Retinal pigment epithelial cell (primary cell): ENCODE data around the gene SLC9A9.

ENCODE experiments used
- DNase-seq: peaks from one replicate; pipeline ENCODE4 v3.0.0-alpha.2; 2010; ENCODE audit warnings: low read depth
- H3K4me3 ChIP-seq: 2 replicates; pipeline ENCODE4 v1.5.1; 2011; ENCODE audit warnings: mild to moderate bottlenecking, low read length, control low read depth, moderate library complexity
- TF ChIP-seq, protein P1 (sequence below): conservative IDR thresholded peaks from 2 replicates; pipeline ENCODE4 v1.5.1; 2011; ENCODE audit warnings: low read depth, low read length, control low read depth, inconsistent platforms

Gene SLC9A9

DNA sequence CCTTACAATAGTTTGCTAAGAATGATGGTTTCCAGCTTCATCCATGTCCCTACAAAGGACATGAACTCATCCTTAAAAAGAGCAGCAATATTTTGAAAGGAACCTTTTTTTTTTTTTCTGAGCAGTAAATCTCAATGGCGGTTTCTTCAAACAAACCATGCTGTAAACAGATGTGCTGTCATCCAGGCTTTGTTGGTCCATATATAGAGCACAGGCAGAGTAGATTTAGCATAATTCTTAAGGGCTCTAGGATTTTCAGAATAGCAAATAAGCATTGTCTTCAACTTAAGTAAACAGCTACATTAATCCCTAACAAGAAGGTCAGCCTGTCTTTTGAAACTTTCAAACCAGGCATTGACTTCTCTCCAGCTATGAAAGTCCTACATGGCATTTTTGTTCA, 334.2 kb downstream of the SLC9A9 start:
- TF ChIP-seq, protein P1, sequence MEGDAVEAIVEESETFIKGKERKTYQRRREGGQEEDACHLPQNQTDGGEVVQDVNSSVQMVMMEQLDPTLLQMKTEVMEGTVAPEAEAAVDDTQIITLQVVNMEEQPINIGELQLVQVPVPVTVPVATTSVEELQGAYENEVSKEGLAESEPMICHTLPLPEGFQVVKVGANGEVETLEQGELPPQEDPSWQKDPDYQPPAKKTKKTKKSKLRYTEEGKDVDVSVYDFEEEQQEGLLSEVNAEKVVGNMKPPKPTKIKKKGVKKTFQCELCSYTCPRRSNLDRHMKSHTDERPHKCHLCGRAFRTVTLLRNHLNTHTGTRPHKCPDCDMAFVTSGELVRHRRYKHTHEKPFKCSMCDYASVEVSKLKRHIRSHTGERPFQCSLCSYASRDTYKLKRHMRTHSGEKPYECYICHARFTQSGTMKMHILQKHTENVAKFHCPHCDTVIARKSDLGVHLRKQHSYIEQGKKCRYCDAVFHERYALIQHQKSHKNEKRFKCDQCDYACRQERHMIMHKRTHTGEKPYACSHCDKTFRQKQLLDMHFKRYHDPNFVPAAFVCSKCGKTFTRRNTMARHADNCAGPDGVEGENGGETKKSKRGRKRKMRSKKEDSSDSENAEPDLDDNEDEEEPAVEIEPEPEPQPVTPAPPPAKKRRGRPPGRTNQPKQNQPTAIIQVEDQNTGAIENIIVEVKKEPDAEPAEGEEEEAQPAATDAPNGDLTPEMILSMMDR = no peak
- no peak for DNase-seq
- no peak overlapping the region for H3K4me3 ChIP-seq

DNA sequence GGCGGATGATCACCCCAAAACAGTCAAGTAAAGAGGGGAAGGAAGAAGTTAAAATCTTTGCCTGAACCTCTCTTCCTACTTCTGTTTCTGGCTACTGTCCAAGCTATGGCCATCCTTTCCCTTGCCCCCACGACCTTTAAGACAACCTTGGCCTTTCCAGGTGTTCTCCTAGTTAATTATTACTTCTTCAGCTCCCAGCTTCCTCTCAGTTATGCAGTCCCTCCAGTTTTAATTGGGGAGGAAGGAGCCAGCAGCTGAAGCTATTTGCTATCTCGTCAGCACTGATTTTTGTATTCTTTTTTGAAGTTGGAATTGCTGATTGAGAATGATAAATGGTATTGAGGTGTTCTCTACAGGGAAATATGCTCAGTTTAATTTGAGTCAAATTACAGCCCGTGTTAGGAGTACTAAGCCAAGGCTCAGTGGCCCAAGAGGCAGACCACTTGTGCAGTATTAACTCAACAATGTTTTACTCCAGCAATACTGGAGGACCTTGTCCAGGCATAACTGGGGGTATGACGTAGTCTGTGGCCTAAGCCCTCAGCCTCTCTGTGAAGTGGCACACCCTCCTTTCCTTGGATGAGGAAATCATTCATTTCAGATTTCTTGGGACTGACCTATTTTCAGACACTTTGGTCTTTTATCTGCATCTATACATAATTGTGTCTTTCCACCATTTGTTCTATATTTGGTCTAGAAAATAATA, 336.9 kb downstream of the SLC9A9 start:
- no peak overlapping the region for H3K4me3 ChIP-seq
- DNase-seq = no peak
- TF ChIP-seq, protein P1 = no peak

DNA sequence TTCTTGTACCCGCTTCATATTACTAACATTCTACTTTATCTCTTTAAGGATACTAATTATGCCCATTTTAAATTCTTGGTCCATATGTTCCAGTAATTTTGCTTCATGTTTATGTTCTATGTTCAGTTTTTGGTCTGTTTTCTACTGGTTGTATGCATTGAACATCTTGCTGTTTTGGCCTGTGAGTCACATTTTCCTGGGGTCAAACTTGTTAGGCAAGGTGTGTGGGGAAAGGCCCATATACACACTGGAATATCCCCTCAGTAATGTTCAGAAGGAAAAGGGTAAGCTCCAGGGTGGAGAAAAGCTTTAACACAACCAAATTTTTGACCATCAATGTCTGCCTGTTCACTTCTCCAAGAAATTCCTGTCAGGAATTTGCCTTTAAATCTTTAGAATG, 337.7 kb downstream of the SLC9A9 start:
- TF ChIP-seq, protein P1 = no peak
- no peak for DNase-seq
- H3K4me3 ChIP-seq = no peak overlapping the region

DNA sequence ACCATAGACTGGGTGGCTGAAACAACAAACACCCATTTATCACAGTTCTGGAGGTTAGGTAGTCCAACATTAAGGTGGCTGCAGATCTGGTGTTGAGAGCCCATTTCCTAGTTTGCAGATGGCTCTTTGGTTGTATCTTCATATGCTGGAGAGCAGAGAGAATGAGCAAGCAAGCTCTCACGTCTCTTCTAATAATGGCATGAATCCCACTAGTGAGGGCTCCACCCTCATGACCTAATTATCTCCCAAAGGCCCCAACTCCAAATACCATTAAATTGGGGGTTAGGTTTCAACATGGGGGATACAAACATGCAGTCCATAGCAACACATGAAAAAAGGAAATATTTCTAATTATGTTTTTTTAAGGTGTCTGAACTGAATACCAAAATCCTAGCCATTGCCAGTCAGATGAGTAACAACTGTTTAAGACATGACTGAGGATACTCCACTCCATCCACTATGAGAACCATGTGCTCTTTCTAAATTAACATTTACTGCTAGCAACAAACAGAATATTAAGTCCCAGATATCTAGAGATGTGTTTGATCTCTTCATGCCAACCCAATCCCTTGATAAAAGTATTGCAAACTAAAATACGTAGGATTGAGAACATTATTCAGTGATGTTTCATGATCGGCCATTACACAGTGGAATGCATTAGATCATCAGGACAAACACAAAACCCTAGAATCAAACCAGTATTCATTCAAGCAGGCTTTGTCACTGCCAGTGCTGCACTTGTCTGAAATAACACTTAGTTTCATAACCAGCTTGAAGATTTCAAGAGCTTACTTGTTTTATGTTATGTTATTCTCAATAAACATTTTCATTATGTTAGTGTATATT, 340.3 kb downstream of the SLC9A9 start:
- TF ChIP-seq, protein P1 = no peak
- H3K4me3 ChIP-seq = no peak overlapping the region

DNA sequence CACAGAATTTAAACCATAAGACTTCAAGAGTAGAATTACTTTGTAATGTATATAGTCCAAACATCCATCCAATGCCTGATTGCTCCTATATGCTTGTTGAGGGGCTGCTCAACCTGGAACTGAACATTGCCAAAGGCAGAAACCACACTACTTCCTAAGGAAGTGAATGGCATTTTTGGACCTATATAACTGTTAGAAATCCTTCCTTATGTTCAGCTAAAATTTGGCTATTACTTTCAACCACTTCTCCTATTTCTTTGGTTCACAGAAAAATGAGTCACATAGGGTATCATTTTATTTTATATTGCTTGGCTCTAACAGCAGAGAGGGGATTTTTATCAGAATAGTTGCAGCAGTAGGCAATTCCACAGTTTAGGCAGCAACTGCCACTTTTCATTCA, 342.1 kb downstream of the SLC9A9 start:
- no peak overlapping the region for H3K4me3 ChIP-seq
- TF ChIP-seq, protein P1 = no peak
- DNase-seq = no peak

More for the DNA sequence above, 340.3 kb downstream of the SLC9A9 start:
- DNase-seq = no peak

DNA sequence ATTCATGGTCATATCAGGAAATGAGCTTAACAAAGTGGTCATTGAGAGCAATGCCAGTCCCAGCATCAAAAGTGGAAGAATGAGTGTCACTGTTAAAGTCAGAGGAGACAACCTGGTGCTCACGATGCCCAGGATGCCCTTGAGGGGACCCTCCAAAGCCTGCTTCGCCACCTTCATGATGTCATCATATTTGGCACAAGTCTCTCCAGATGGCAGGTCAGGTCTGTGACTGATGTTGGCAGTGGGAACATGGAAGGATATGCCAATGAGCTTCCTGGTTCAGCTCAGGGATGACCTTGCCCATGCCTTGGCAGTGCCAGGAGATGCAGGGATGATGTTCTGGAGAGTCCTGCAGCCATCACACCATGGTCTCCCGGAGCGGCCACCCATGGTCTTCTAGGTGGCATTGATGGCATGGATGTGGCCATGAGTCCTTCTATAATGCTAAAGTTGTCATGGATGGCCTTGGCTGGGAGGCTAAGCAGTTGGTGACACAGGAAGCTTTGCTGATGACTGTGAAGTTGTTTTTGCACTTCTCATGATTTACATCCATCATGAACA, 344.9 kb downstream of the SLC9A9 start:
- TF ChIP-seq, protein P1 = no peak
- no peak for DNase-seq
- H3K4me3 ChIP-seq = no peak overlapping the region

DNA sequence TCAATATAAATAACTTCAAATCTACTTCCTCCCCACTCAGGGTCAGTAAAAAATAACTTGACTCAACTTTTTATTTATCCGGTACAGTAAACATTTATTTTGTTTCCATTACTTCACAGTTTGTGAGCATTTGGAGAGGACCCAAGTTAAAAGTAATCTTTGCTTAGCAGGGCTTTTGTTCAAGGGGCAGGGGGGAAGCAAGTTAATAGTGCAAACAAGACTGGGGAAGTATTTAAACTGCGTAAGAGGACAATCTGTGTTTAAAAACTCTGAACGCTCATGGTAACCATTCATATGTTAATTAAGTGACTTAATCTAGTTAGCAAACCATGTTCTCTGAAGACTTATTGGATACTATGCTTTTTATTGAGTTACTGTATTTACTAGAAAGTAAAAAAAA, 346.2 kb downstream of the SLC9A9 start:
- TF ChIP-seq, protein P1 = no peak
- no peak for DNase-seq
- no peak overlapping the region for H3K4me3 ChIP-seq
